ENCODE data around the gene PAM. TPM values are rescaled to one million over a fixed set of nuclear protein-coding genes. Genes with fewer than 3 reads are reported as not detected.
"Not testable (repeated sequence)": the region's sequence is repeated elsewhere in the genome, so short reads cannot be mapped to it uniquely, and the experiment has no call there.

The PAM gene
- total RNA-seq, 1 experiment from 2014 or later = 360 TPM

GRCh38 chr5:102999621-103000020 lies 244.5 kb downstream of the PAM start:
- not testable (repeated sequence) for DNase-seq (ENCODE audit: low read depth)

GRCh38 chr5:103000089-103000488 lies 245.0 kb downstream of the PAM start:
- no peak for DNase-seq (ENCODE audit: low read depth)

DNA sequence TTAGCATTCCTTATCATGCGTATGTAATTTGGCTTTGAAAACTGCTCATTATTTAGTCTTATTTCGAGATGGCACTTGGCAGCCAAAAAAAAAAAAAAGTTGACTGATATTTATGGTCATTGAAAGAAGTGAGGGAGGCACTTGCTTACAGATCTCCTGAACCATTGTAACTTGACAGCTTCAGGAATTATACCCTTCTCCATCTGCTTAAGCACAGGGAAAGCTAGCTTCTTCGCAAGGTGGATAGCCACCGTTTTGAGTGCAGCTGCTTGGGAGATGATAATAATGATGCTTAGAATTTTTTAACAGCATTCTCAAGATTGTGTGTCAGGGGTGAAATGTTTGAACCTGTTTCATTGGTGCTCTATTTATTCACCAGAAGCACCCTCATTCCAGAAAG lies 248.8 kb downstream of the PAM start:
- no peak for DNase-seq (ENCODE audit: low read depth)

DNA sequence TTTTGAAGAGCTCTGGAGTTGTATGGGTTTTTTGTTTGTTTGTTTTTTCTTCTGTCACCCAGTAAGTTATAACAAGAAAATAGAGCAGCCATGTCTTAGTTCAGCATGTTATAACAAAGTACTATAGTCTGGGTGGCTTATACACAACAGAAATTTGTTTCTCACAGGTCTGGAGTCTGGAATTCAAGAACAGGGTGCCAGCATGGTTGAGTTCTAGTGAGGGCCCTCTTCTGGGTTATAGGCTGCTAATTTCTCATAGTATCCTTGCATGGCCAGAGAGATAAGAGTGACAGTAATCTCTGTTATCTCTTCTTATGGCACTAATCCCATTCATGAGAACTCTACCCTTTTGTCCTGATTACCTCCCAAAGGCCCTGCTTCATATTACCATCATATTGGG lies 250.2 kb downstream of the PAM start:
- DNase-seq (ENCODE audit: low read depth) = no peak

GRCh38 chr5:103006921-103007320 lies 251.8 kb downstream of the PAM start:
- no peak for DNase-seq (ENCODE audit: low read depth)

DNA sequence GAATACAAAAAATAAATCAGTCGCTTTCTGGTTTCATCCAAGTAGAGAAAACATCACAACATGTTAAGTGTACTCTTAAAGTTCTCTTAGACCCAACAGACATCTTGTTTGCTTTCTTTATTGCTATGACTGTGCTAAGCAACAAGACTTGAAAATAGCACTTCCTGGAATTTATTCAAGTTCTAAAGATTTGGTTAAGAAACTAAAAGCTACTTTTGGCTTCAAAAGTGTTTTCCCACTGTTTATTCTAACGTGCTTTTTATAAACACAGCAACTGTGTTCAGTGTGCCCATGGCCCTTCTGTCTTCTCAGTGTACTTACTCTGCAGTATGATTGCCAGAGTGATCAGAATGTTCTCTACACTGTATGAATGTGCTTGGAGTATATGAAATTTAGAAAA lies 255.1 kb downstream of the PAM start:
- DNase-seq (ENCODE audit: low read depth) = peak; percentile 35

GRCh38 chr5:103013933-103014552 lies 258.9 kb downstream of the PAM start:
- DNase-seq (ENCODE audit: low read depth) = no peak

GRCh38 chr5:103014983-103015382 lies 259.9 kb downstream of the PAM start:
- DNase-seq (ENCODE audit: low read depth) = no peak

- no peak for DNase-seq (ENCODE audit: low read depth)
These were observed 261.1 kb downstream of the PAM start for GRCh38 chr5:103016167-103016566.

DNA sequence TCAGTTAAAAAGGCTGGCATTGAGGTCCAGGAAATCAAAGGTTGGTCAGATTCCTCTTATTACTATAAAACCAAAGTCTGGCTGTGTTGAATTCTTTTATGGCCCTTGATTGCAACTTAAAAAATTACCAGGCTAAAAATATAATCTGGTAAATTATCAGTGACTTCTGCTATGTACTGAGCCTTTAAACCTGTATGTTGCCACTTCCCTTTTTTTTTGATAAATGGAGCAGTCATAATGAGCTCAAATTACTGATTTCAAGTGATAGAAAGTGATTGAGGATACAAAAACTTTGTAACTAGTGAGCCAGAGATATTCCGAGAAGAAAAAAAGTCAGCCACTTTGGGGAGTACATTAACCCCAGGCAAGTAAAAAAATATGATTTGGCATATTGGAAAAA lies 264.7 kb downstream of the PAM start:
- DNase-seq (ENCODE audit: low read depth) = no peak

DNA sequence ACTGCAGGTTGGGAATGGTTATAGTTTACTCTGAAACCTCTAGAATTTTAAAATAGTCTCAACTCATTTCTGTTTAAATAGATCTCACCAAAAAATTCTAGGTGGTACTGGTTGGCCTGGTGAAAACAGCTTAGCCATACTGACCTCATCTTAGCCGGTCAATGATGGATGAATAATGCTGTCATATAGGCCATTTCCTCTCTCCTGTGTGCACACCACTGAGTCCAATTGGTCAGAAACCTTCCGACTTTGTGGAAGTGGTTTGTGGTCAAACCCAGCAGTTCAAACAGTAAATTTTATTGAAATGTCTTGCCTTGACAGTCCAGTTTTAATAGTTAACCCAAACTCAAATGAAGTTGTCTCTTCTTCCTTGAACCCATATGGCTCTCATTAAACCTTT lies 266.2 kb downstream of the PAM start:
- peak; percentile 86 for DNase-seq (ENCODE audit: low read depth)

DNA sequence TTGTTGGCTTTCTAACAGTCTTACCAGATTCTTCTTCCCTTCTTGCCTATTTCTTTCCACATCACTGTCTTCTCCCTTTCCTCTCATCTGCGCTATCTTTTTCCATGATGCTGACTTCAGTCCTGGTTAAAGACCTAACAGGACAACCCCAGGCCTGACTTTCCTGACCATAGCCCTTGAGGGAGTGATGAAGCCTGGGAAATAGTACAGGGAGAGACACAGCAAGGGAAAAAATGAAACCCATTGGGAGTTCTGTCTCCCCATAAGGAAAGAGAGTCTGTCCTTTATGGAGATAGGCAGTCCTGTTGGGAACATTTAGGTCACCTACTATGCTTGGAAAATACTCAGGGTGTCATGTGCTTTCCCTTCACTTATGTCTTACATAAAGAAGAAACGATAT lies 272.2 kb downstream of the PAM start:
- no peak for DNase-seq (ENCODE audit: low read depth)

DNA sequence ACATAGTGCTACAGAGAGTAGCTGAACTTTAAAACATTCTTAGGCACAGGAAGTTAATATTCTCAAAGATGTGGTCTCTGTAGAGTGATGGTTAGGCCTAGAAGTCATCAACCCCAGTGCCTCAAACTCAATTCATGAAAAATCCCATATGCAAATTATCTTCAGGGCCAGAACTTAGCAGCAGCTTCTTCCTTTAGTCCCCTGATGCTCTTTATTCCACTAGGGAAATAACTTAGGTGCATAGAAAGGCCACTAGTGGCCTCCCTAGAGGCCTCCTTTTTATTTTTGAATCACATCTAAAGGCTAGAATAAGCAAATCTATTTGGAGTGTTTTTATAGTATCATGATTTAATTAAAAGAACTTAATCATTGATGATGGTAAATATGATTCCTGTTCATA lies 276.5 kb downstream of the PAM start:
- no peak for DNase-seq (ENCODE audit: low read depth)

- no peak for DNase-seq (ENCODE audit: low read depth)
These were observed 278.6 kb downstream of the PAM start for GRCh38 chr5:103033696-103034095.

GRCh38 chr5:103034662-103035392 lies 279.7 kb downstream of the PAM start:
- DNase-seq (ENCODE audit: low read depth) = no peak

- DNase-seq (ENCODE audit: low read depth) = no peak
These were observed 280.6 kb downstream of the PAM start for GRCh38 chr5:103035701-103036100.

- DNase-seq (ENCODE audit: low read depth) = no peak
These were observed 281.5 kb downstream of the PAM start for GRCh38 chr5:103036601-103037000.

DNA sequence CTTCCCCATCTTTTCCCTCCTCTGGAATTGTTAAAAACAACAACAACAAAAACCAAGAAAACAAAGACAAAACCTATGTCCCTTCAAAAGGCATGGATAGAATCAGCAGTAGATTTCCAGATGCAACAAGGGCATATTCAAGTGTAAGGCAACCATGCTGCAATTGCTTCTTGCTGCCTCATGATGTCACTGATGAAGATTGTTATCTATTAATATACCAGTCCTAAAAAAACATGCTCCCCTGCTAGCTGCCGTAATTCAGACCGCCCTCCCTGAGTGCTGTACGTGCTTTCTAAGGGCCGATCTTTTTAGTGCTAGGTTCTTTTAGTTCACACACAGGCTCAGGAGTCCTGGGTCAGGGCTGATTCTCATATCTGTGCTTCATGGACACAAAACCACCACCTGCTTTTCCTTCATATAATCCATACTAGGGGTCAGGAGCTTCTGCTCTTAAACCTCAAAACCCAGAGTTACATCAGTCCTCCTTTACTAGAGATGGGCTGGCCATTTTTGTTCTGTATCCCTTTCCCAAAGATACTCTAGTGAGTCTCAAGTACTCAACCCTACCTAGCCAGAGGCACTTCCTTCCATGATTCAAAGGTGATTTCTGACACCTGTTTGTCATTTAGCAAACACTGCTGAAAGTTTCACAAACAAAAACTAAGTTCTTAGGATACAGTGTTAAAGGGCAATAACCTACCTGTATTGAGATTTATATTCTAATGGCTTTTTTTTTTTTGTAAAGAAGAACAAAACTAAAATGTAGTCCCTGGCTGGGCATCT lies 282.8 kb downstream of the PAM start:
- no peak for DNase-seq (ENCODE audit: low read depth)

- peak; percentile 56 for DNase-seq (ENCODE audit: low read depth)
These were observed 286.1 kb downstream of the PAM start for GRCh38 chr5:103041071-103041676.

DNA sequence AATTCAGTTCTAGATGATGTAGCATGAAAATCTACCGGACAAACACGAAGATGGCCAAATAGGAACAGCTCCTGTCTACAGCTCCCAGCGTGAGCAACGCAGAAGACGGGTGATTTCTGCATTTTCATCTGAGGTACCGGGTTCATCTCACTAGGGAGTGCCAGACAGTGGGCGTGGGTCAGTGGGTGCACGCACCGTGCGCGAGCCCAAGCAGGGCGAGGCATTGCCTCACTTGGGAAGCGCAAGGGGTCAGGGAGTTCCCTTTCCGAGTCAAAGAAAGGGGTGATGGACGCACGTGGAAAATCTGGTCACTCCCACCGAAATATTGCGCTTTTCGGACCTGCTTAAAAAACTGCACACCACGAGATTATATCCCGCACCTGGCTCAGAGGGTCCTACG lies 291.6 kb downstream of the PAM start:
- not testable (repeated sequence) for DNase-seq (ENCODE audit: low read depth)

GRCh38 chr5:103057208-103058130 lies 302.4 kb downstream of the PAM start:
- DNase-seq (ENCODE audit: low read depth) = peak; percentile 89

All from M059J (cell line).